K562 (cell line): Measurements from ENCODE around the gene IKZF3. TPM values are rescaled to one million over a fixed set of nuclear protein-coding genes. Genes with fewer than 3 reads are reported as not detected.

Source experiments
- ARID3B ChIP-seq: fragments of 250-450 bp; sonication (Bioruptor Pico); IDR thresholded peaks from 2 replicates; pipeline ENCODE4 v1.4.0; 2020; ENCODE audit warnings: borderline replicate concordance
- EP400 ChIP-seq: fragments of 450-650 bp; IDR thresholded peaks from 2 replicates; pipeline ENCODE4 v1.6.1; 2017; ENCODE audit warnings: antibody characterized with exemption, mild to moderate bottlenecking, moderate library complexity
- GABPA ChIP-seq: fragments of 200-800 bp; sonication (Bioruptor generic); conservative IDR thresholded peaks from 2 replicates; pipeline ENCODE4 v1.6.1; 2016; ENCODE audit warnings: low read depth, missing genetic modification characterization, missing compliant biosample characterization
- GATA2 ChIP-seq: sonication (generic); formaldehyde crosslinking; IDR thresholded peaks from 2 replicates; pipeline ENCODE4 v1.4.0; 2020; ENCODE audit warnings: mild to moderate bottlenecking, missing genetic modification reagents
- KDM4B ChIP-seq, 2 experiments: fragments of 450-650 bp in 1 of 2; sonication (generic) in 1 of 2; IDR thresholded peaks; 2 replicates each; pipeline ENCODE4 v1.6.1; 2016 to 2017; ENCODE audit warnings: borderline replicate concordance in 2 of 2, antibody characterized with exemption in 1 of 2, low read depth in 1 of 2, mild to moderate bottlenecking in 1 of 2
- KLF10 ChIP-seq: fragments of 250-450 bp; sonication (Bioruptor Pico); IDR thresholded peaks from 2 replicates; pipeline ENCODE4 v1.6.1; 2021; ENCODE audit warnings: matching md5 sums
- PCBP2 ChIP-seq: fragments of 200-400 bp; formaldehyde crosslinking; IDR thresholded peaks from 2 replicates; pipeline ENCODE4 v1.6.1; 2018; ENCODE audit warnings: low read length, low read depth, mild to moderate bottlenecking, moderate library complexity; ENCODE audit not compliant: poor library complexity, severe bottlenecking
- PRMT5 ChIP-seq: sonication (generic); formaldehyde crosslinking; IDR thresholded peaks from 2 replicates; pipeline ENCODE4 v1.5.0; 2020; ENCODE audit warnings: missing genetic modification reagents
- U2AF2 ChIP-seq: fragments of 200-400 bp; formaldehyde crosslinking; optimal IDR thresholded peaks from 2 replicates; pipeline ENCODE3; 2017; ENCODE audit warnings: low read depth, mild to moderate bottlenecking, low read length
- ZNF133 ChIP-seq: fragments of 250-450 bp; sonication (Bioruptor Pico); IDR thresholded peaks from 2 replicates; pipeline ENCODE4 v1.4.0; 2020; ENCODE audit warnings: mild to moderate bottlenecking
- ZNF696 ChIP-seq: fragments of 250-450 bp; sonication (Bioruptor Pico); conservative IDR thresholded peaks from 2 replicates; pipeline ENCODE4 v1.4.0; 2020; ENCODE audit warnings: mild to moderate bottlenecking, moderate library complexity
- ZNF75A ChIP-seq: fragments of 450-650 bp; formaldehyde crosslinking; IDR thresholded peaks from 2 replicates; pipeline ENCODE4 v1.4.0; 2020; ENCODE audit warnings: mild to moderate bottlenecking
- polyA plus RNA-seq, 8 experiments: library from polyadenylated mRNA; depleted of rRNA in 4 of 8; stranded (reverse) in 5 of 8; unstranded in 3 of 8; fragments of >200 nt; fragmentation: Nextera tagmentation in 2 of 8; fragmentation: Illumina TruSeq in 1 of 8; extraction: Ambion mirVana in 2 of 8; extraction: Trizol in 1 of 8; gene quantifications; 2 replicates each; pipeline versions ENCODE4 v1.2.1 to v1.2.3, GENCODE V29; 2011 to 2014; ENCODE audit warnings: inconsistent platforms in 1 of 8, missing spikeins in 1 of 8
- total RNA-seq, 7 experiments: library from RNA; depleted of rRNA in 6 of 7; stranded (reverse); fragments of >200 nt in 6 of 7; fragmentation: Illumina TruSeq in 2 of 7; extraction: Trizol in 2 of 7; gene quantifications; 2 replicates each; pipeline versions ENCODE4 v1.2.1 to v1.2.3, GENCODE V29; 2011 to 2021; ENCODE audit warnings: low replicate concordance in 1 of 7
- TF ChIP-seq, protein P1 (sequence below), 2 experiments: IDR thresholded peaks in 1 of 2; conservative IDR thresholded peaks in 1 of 2; 2 replicates each; pipeline ENCODE4 v1.6.1; 2016; ENCODE audit warnings: low read depth in 2 of 2, mild to moderate bottlenecking in 1 of 2, missing compliant biosample characterization in 1 of 2, missing genetic modification characterization in 1 of 2, moderate library complexity in 1 of 2
- TF ChIP-seq, protein P2 (sequence below): fragments of 450-650 bp; IDR thresholded peaks from 2 replicates; pipeline ENCODE4 v1.6.1; 2018; ENCODE audit not compliant: partially characterized antibody
- TF ChIP-seq, protein P3 (sequence below): IDR thresholded peaks from 3 replicates; pipeline ENCODE4 v1.6.1; 2011; ENCODE audit warnings: borderline replicate concordance, mild to moderate bottlenecking, moderate library complexity; ENCODE audit not compliant: insufficient read length; ENCODE audit errors: extremely low read depth

IKZF3 gene
- total and polyA plus RNA-seq, 9 of the 15 experiments (the other 6 are each of a cell fraction or from before 2014, with no cell fraction given): 0.06 to 1.6 (median 0.62) TPM

- no peak for TF ChIP-seq PCBP2
- TF ChIP-seq, protein P1, sequence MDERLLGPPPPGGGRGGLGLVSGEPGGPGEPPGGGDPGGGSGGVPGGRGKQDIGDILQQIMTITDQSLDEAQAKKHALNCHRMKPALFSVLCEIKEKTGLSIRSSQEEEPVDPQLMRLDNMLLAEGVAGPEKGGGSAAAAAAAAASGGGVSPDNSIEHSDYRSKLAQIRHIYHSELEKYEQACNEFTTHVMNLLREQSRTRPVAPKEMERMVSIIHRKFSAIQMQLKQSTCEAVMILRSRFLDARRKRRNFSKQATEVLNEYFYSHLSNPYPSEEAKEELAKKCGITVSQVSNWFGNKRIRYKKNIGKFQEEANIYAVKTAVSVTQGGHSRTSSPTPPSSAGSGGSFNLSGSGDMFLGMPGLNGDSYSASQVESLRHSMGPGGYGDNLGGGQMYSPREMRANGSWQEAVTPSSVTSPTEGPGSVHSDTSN (CRISPR knock-in tag; IDR thresholded peaks at IDR 0.05; ENCODE audit: low read depth): no peak
- TF ChIP-seq, protein P1 (tag; conservative IDR thresholded peaks at IDR 0.05; ENCODE audit: low read depth): no peak
- no peak for TF ChIP-seq GATA2 (CRISPR knock-in tag)
- TF ChIP-seq, protein P2, sequence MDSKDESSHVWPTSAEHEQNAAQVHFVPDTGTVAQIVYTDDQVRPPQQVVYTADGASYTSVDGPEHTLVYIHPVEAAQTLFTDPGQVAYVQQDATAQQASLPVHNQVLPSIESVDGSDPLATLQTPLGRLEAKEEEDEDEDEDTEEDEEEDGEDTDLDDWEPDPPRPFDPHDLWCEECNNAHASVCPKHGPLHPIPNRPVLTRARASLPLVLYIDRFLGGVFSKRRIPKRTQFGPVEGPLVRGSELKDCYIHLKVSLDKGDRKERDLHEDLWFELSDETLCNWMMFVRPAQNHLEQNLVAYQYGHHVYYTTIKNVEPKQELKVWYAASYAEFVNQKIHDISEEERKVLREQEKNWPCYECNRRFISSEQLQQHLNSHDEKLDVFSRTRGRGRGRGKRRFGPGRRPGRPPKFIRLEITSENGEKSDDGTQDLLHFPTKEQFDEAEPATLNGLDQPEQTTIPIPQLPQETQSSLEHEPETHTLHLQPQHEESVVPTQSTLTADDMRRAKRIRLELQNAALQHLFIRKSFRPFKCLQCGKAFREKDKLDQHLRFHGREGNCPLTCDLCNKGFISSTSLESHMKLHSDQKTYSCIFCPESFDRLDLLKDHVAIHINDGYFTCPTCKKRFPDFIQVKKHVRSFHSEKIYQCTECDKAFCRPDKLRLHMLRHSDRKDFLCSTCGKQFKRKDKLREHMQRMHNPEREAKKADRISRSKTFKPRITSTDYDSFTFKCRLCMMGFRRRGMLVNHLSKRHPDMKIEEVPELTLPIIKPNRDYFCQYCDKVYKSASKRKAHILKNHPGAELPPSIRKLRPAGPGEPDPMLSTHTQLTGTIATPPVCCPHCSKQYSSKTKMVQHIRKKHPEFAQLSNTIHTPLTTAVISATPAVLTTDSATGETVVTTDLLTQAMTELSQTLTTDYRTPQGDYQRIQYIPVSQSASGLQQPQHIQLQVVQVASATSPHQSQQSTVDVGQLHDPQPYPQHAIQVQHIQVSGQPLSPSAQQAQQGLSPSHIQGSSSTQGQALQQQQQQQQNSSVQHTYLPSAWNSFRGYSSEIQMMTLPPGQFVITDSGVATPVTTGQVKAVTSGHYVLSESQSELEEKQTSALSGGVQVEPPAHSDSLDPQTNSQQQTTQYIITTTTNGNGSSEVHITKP: no peak
- no peak for TF ChIP-seq KLF10 (CRISPR knock-in tag)
- no peak for TF ChIP-seq U2AF2
- TF ChIP-seq, protein P3, sequence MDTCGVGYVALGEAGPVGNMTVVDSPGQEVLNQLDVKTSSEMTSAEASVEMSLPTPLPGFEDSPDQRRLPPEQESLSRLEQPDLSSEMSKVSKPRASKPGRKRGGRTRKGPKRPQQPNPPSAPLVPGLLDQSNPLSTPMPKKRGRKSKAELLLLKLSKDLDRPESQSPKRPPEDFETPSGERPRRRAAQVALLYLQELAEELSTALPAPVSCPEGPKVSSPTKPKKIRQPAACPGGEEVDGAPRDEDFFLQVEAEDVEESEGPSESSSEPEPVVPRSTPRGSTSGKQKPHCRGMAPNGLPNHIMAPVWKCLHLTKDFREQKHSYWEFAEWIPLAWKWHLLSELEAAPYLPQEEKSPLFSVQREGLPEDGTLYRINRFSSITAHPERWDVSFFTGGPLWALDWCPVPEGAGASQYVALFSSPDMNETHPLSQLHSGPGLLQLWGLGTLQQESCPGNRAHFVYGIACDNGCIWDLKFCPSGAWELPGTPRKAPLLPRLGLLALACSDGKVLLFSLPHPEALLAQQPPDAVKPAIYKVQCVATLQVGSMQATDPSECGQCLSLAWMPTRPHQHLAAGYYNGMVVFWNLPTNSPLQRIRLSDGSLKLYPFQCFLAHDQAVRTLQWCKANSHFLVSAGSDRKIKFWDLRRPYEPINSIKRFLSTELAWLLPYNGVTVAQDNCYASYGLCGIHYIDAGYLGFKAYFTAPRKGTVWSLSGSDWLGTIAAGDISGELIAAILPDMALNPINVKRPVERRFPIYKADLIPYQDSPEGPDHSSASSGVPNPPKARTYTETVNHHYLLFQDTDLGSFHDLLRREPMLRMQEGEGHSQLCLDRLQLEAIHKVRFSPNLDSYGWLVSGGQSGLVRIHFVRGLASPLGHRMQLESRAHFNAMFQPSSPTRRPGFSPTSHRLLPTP: no peak
- TF ChIP-seq PRMT5 (CRISPR knock-in tag): no peak
- 0 out of 4 replicates have a peak, but pooled peaks of 1 of the 2 experiments have one; percentile 34 for TF ChIP-seq KDM4B (IDR thresholded peaks at IDR 0.05; ENCODE audit: borderline replicate concordance in 2 of 2, low read depth in 1 of 2)
- no peak for TF ChIP-seq ZNF696 (CRISPR knock-in tag)
- no peak for TF ChIP-seq ARID3B (CRISPR knock-in tag)
- TF ChIP-seq ZNF133 (CRISPR knock-in tag): no peak
- TF ChIP-seq ZNF75A (CRISPR knock-in tag): no peak
- no peak for TF ChIP-seq EP400
- TF ChIP-seq GABPA (tag): no peak
These were observed at the start of gene IKZF3 (continued) for GRCh38 chr17:39863918-39864746.
